ENCODE data around the gene SBSN.

The SBSN gene

DNA sequence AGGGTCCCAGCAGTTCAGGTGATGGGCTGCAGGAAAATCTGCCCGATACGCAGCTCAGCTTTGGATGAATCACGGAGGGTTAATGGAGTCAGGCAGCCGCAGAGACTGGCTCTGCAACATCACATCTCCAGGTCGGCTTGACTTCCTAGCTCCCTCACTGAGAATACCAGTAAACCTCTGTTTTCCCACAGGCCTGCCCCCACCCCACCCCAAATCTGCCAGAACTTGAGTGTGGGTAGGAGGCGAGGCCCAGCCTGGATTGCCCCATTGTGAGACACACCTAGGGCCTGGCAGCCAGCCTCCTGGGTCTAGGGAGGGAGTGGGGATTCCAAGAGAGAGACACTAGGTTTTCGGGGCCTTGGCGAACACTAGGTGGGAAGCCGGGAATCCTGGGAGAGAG lies 34.1 kb downstream of the SBSN start:
- ChIA-PET POLR2A (no interaction called here), CTCF (interaction anchor here (2.3 to 8.2 kb wide), 3 partner anchors 9 to 140 kb away, joined by 10 to 106 read pairs (median 93); no protein-coding TSS in a partner anchor)
- TF ChIP-seq, protein P1, sequence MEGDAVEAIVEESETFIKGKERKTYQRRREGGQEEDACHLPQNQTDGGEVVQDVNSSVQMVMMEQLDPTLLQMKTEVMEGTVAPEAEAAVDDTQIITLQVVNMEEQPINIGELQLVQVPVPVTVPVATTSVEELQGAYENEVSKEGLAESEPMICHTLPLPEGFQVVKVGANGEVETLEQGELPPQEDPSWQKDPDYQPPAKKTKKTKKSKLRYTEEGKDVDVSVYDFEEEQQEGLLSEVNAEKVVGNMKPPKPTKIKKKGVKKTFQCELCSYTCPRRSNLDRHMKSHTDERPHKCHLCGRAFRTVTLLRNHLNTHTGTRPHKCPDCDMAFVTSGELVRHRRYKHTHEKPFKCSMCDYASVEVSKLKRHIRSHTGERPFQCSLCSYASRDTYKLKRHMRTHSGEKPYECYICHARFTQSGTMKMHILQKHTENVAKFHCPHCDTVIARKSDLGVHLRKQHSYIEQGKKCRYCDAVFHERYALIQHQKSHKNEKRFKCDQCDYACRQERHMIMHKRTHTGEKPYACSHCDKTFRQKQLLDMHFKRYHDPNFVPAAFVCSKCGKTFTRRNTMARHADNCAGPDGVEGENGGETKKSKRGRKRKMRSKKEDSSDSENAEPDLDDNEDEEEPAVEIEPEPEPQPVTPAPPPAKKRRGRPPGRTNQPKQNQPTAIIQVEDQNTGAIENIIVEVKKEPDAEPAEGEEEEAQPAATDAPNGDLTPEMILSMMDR (IDR thresholded peaks at IDR 0.05; ENCODE audit: insufficient read depth, low read length, missing control alignments), result no peak
- H3K4me3 ChIP-seq (ENCODE audit: low read depth, low read length), result no peak overlapping the region
- DNase-seq (ENCODE audit: low read depth, low spot score), result no peak

DNA sequence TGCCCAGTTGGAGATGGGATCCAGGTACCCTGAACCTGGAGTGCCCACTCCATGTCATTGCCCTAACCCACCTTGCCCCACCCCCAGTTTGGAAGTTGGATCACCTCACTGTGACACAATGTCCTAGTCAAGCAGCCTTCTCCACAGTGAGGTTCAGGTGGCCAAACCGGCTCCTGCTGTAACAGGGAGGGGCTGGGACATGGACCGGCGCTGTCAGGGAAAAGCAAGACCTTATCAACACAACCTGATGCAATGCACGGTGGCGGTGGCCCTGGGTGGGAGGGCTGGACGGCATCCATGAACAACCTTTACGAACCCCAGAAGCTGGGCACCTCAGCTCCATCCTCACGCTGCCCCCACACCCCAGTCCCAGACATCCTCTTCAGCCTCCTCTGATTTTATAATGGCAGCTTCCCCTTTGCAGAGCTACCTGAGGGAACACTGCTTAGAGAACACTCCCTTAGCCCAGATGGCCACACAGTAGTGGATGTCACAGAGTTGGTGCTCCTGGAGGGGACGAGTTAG lies 36.2 kb downstream of the SBSN start:
- CTCF ChIA-PET, result interaction anchor here (0.5 to 8.2 kb wide), 6 partner anchors 11 to 160 kb away, joined by 3 to 93 read pairs (median 3); no protein-coding TSS in a partner anchor
- TF ChIP-seq, protein P1 (IDR thresholded peaks at IDR 0.05; ENCODE audit: insufficient read depth, low read length, missing control alignments), result no peak
- no peak for DNase-seq (ENCODE audit: low read depth, low spot score)
- POLR2A ChIA-PET, result no interaction called here
- no peak overlapping the region for H3K4me3 ChIP-seq (ENCODE audit: low read depth, low read length)

DNA sequence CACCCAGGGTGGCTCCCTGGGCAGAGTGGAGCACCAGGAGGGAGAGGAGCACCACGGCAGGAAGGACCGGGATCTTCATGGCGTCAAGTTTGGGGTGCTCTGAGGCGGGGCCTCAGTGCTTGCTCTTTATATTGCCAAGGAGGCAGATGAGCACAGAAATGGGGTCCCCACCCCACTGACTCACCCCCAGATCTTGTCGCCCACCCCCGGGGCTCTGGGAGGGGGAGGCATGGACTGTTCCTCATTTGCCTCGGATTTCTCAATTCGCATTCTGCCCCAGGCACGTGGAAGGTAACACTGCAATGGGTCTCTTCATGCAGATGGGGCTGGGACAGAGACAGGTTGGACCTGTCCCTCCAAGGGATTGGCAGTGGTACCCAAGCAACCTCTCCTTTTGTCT lies 37.7 kb downstream of the SBSN start, which contains the start of gene KRTDAP:
TSS of gene KRTDAP (minus strand) at position 101 of the 400 bp plus-strand sequence. CDS start at position 79, 22 bp downstream.
- ChIA-PET POLR2A (no interaction called here), CTCF (interaction anchor here (1.3 to 8.2 kb wide), 2 partner anchors 137 kb away, joined by 6 to 93 read pairs; no protein-coding TSS in a partner anchor)
- TF ChIP-seq, protein P1 (IDR thresholded peaks at IDR 0.05; ENCODE audit: insufficient read depth, low read length, missing control alignments), result no peak

DNA sequence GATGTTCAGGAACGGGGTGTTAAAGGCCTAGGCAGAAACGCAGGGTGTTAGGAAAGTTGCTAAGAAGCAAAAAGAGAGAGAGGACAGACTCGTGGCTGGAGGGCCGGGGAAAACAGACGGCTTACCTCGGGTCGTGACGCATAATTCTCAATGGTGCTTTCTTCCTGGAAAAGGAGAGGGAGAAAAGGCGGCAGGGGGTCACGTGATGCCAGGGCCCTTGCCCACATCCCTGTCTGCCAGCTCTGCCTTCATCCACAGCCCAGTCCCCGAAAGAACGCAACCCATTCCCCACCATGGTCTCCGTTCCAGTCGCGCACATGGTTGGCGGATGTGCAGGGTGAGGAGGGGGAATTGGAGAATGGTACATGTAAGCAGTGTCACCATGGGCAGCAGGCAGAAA lies 39.4 kb downstream of the SBSN start:
- CTCF ChIA-PET, result interaction anchor here (2.6 kb wide), 1 partner anchor 21 kb away, joined by 11 read pairs; no protein-coding TSS in a partner anchor
- DNase-seq (ENCODE audit: low read depth, low spot score), result no peak
- TF ChIP-seq, protein P1 (IDR thresholded peaks at IDR 0.05; ENCODE audit: insufficient read depth, low read length, missing control alignments), result no peak
- POLR2A ChIA-PET, result no interaction called here
- H3K4me3 ChIP-seq (ENCODE audit: low read depth, low read length), result no peak overlapping the region

More for the DNA sequence above, 37.7 kb downstream of the SBSN start, which contains the start of gene KRTDAP:
- DNase-seq (ENCODE audit: low read depth, low spot score), result no peak
- H3K4me3 ChIP-seq (ENCODE audit: low read depth, low read length), result no peak within 1 kb of the TSS

DNA sequence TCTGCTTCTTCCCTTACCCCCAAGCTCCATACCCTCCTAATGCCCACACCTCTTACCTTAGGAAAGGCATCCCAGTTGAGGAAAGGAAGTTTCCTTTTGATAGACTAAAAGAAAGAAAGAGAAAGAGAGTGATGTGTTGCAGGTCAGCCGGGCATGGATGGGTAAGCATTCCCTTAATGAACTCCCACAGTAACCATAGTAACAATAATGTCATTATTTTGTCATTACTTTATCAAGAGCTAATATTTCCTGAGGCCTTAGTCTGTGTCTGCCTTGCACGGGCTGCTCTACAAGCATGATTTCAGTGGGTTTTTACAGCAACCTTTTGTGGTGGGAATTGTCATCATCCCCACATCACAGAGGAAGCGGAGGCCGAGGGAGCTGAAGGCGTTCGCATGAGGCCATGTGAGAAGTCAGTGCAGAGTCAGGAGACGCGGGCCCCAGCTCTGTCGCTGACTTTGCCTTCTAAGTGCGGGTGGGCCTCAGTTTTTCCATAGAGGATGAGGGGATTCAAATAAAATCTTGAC lies 40.4 kb downstream of the SBSN start:
- H3K4me3 ChIP-seq (ENCODE audit: low read depth, low read length), result no peak overlapping the region
- TF ChIP-seq, protein P1 (IDR thresholded peaks at IDR 0.05; ENCODE audit: insufficient read depth, low read length, missing control alignments), result no peak
- DNase-seq (ENCODE audit: low read depth, low spot score), result no peak
- ChIA-PET CTCF (interaction anchor here (1.0 to 2.6 kb wide), 5 partner anchors 7 to 135 kb away, joined by 3 to 25 read pairs (median 6); no protein-coding TSS in a partner anchor), POLR2A (no interaction called here)

DNA sequence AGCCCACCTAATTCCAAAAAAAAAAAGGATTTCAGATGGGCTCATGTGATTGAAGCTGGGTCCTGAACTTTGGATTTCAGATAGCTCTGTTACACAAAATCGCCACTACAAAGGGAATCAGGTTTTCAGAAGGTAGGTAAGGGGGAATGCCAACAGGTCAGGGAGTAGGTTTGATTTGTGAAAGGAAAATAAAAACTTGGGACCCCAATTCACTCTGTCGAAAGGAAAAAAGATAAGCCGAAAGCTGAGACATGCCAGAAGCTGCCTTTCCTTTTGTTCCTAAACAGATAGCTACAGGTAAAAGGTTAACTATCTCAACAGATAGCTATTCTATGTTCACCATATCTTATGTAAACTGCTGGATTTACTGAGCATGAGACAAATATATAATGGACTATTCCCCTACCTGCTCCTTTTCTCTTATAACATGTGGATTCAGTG lies 41.8 kb downstream of the SBSN start:
- POLR2A ChIA-PET, result no interaction called here
- H3K4me3 ChIP-seq (ENCODE audit: low read depth, low read length), result no peak overlapping the region
- TF ChIP-seq, protein P1 (IDR thresholded peaks at IDR 0.05; ENCODE audit: insufficient read depth, low read length, missing control alignments), result no peak
- DNase-seq (ENCODE audit: low read depth, low spot score), result no peak
- CTCF ChIA-PET, result interaction anchor here (2.4 to 2.6 kb wide), 2 partner anchors 9 to 23 kb away, joined by 11 to 25 read pairs; no protein-coding TSS in a partner anchor
